T-helper 9 cell (primary cell): ENCODE results near the gene SHF.

Experiments
- DNase-seq: peaks from one replicate; pipeline ENCODE4 v3.0.0-alpha.2; 2020

The SHF gene

GRCh38 chr15:45168751-45169551 is 18.8 kb downstream of the SHF start:
- no peak for DNase-seq

GRCh38 chr15:45168286-45168685 is 19.5 kb downstream of the SHF start:
- no peak for DNase-seq

- DNase-seq = no peak
Measured at GRCh38 chr15:45167631-45168205, 20.0 kb downstream of the SHF start.

DNA sequence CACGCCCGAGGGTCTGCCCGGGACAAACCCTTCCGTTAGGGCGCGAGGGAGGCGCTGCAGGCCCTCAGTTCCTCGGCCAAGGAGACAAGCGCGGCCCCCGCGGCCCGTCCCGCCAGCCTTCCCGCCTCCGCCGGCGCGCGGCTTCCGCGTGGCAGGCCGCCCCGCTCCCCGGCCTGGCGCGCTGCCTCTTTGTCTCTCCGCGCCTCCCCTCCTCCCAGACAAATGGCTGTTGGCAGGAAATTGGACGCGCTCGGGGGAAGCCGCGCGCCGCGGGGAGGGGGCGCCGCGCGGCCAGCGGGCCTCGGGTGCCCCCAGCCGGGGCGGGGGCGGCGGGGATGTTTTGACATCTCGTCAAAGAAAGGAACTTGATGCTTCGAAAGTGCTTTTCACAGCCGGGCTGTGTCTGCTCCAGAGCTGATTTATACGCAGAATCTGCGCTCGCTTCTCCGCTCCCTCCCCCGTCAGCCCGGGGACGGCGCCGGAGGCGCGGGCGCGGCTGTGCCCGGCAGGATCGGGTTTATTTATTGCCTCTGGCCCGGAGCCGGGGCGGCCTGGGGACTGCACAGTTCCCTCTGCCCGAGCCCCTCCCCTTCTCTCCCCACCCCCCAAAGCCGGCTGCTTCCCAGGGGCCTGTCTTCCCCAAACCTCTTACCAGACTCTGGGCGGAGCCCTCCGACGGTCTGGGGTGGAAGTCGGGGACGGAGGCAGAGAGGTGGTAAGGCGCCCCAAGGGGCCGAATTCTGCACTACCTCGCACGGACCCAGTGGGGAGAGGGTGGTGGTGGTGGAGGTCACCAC is 20.7 kb downstream of the SHF start:
- peak; percentile 67 for DNase-seq

GRCh38 chr15:45165536-45165935 is 22.2 kb downstream of the SHF start:
- no peak for DNase-seq

GRCh38 chr15:45164914-45165313 is 22.9 kb downstream of the SHF start:
- no peak for DNase-seq

DNA sequence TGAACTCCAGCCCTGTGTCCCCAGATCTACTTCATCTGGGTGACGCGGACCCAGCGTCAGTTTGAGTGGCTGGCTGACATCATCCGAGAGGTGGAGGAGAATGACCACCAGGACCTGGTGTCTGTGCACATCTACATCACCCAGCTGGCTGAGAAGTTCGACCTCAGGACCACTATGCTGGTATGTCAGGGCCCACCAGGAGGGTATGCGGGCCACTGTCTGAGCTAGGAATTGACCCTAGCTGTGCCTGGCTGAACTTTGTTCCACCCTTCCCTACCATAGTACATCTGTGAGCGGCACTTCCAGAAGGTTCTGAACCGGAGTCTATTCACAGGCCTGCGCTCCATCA is 24.3 kb downstream of the SHF start:
- DNase-seq = no peak

DNA sequence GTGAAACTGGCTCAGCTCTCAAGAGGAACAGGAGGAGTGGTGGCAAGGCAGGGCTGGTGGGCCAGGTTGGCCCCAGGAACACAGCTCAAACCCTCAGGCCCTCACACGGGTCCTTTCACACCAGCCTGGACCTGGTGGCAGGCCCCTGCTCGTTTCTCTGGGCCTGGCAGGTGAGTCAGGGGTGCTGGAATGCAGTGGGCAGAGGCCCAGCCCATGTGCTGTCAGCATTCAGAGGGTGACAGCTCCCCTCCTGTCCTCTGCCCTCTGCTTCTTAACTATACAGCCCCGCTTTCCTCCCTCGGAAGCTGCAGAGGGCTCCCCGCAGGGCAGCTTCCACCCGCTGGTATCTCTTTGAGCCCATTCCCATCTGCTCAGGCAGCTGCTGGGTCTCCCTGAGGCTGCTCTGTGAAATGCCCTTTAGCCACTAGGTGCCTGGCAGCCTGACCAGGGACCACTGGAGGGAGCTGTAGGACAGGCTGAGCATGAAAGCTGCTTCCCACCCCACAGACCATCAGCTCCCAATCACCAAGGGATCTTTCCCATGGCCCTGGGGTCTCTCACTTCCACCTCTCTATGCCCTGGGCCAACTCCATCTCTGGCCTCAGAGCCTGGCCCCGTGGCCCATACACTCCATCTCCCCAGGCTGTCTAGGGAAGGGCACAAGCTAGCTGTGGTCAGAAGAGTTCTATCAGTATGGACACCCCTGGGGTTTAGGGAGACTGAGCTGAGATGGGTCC is 24.8 kb downstream of the SHF start:
- peak; percentile 33 for DNase-seq

- DNase-seq = no peak
Measured at GRCh38 chr15:45161666-45162065, 26.1 kb downstream of the SHF start.

DNA sequence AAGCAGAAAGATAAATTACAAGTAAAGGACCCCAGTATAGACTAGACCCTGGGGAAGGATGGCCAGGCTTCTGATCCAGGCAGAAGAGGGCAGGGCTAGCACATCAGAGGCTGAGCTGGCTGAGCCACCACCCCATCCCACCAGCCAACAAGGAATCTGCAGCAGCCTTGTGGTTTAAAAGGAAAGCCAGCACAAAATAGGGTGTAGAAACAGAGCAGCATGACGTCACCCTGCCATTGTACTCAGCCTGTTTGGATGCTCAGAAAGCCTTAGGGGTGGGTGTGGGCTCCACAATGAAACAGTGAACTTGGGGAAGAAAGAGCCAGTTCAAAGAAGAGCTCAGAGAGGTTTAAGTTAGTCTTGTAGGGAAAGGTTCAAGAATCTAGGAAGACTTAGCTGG is 29.8 kb downstream of the SHF start:
- no peak for DNase-seq

DNA sequence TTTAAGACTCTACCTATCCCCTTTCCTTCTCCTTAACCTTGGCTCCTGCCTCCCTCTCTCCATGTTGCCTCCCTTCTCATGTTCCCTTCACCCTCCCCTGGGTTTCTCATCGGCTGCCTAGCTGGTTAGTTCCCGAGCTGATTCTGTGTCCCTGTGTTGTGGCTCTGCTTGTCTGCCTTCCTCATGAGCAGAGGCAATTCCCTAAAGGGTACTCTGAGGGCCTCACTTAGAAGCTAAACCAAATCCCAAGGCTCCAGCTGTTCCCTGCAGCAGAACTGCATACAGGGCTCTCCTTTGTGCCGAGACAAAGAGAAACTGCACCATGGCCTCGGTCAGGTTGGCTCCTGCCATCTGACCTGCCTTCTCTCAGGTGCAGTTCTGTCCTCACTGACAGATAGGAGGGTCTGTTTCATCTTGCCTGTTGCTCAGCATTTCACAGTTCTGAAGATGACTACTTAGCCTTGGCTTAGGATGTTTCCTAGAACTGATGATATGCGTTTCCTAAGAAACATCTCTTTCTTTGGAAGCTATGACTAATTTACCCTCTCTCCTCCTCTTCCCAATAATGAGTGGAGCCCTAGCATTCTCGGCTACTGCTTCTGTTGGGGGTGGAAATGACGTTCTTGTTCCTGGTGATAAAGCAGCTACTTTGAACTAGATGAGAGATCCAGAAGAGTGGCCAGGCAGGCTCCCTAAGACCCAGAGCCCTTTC is 30.9 kb downstream of the SHF start:
- DNase-seq = no peak

GRCh38 chr15:45155739-45156138 is 32.0 kb downstream of the SHF start:
- DNase-seq = no peak

- DNase-seq = no peak
Measured at GRCh38 chr15:45151998-45152828, 35.6 kb downstream of the SHF start.

- DNase-seq = no peak
Measured at GRCh38 chr15:45150997-45151396, 36.8 kb downstream of the SHF start.

GRCh38 chr15:45150481-45150880 is 37.3 kb downstream of the SHF start:
- DNase-seq = no peak

GRCh38 chr15:45149060-45149459 is 38.7 kb downstream of the SHF start:
- DNase-seq = no peak

- no peak for DNase-seq
Measured at GRCh38 chr15:45148076-45149059, 39.4 kb downstream of the SHF start.

GRCh38 chr15:45147606-45148005 is 40.2 kb downstream of the SHF start:
- DNase-seq = no peak

DNA sequence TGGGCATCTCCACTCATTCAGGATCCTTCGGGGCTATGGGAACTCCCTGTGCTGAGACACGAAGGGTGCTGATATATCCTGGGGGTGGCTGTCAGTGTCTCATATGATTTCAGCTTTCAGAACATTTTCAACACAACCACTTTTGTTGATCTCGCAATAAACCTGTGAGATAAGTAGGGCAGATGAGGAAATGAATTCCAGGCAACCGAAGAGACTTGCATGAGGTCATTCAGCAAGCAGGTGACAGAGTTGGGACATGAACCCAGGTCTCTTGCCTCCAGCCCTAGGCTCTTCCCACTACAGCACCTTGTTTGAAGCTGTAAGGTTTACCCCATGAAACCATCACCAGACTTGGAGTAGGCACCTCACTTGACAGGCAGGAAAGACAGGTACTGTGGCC is 41.4 kb downstream of the SHF start:
- no peak for DNase-seq

DNA sequence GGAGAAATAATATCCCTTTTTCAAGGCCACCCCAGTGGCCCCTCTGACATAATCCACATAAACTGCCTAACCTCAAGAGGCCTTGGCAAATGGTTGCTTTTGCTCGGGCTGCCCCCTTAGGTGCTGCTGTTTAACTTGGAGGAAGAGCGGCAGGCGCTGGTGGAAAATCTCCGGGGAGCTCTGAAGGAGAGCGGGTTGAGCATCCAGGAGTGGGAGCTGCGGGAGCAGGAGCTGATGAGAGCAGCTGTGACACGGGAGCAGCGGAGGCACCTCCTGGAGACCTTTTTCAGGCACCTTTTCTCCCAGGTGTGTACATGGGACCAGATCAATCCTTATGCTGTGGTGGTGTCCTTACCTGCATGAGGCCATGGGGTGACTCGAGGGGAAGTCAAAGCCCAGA is 43.0 kb downstream of the SHF start:
- no peak for DNase-seq
